ENCODE results near the gene NAA35.

GRCh38 chr9:86039991-86040860, 99.3 kb downstream of the NAA35 start:
- TF ChIP-seq REST (IDR thresholded peaks at IDR 0.05; ENCODE audit: insufficient read depth in 1 of 2, low read depth in 2 of 2, low read length in 1 of 2): no peak
- TF ChIP-seq CTCF (IDR thresholded peaks at IDR 0.05): no peak
- TF ChIP-seq TCF7L2 (IDR thresholded peaks at IDR 0.05; ENCODE audit: low read depth, low read length): no peak
- TF ChIP-seq POLR2AphosphoS5 (IDR thresholded peaks at IDR 0.05; ENCODE audit: low read depth, low read length): no peak

All from Panc1 (cell line).